HepG2 (cell line): ENCODE results near the gene MCM8.

Experiments
- ESRRA ChIP-seq: sonication (generic); formaldehyde crosslinking; IDR thresholded peaks from 2 replicates; pipeline ENCODE4 v1.5.1; 2020; ENCODE audit warnings: mild to moderate bottlenecking, low read depth, missing genetic modification reagents
- EZH2 ChIP-seq: conservative IDR thresholded peaks from 2 replicates; pipeline ENCODE4 v1.6.1; 2012; ENCODE audit warnings: mild to moderate bottlenecking, low read depth, low read length, moderate library complexity
- POLR2A ChIP-seq, 2 experiments: IDR thresholded peaks; 2 replicates each; pipeline ENCODE4 v1.6.1; 2011; ENCODE audit warnings: low read depth in 2 of 2, low read length in 2 of 2, mild to moderate bottlenecking in 1 of 2, moderate library complexity in 1 of 2; ENCODE audit not compliant: insufficient read depth in 1 of 2
- ZFP37 ChIP-seq: sonication (generic); formaldehyde crosslinking; IDR thresholded peaks from 2 replicates; pipeline ENCODE4 v1.4.0; 2020; ENCODE audit warnings: missing genetic modification reagents, borderline replicate concordance
- ZNF24 ChIP-seq: fragments of 450-650 bp; IDR thresholded peaks from 2 replicates; pipeline ENCODE4 v1.6.1; 2017; ENCODE audit warnings: antibody characterized with exemption, mild to moderate bottlenecking
- ZNF253 ChIP-seq: sonication (generic); formaldehyde crosslinking; IDR thresholded peaks from 2 replicates; pipeline ENCODE4 v1.8.0; 2022; ENCODE audit warnings: mild to moderate bottlenecking, missing genetic modification reagents, borderline replicate concordance
- ZNF670 ChIP-seq: sonication (generic); formaldehyde crosslinking; IDR thresholded peaks from 2 replicates; pipeline ENCODE4 v1.8.0; 2022; ENCODE audit warnings: mild to moderate bottlenecking, missing genetic modification reagents, borderline replicate concordance
- TF ChIP-seq, protein P1 (sequence below): sonication (generic); formaldehyde crosslinking; IDR thresholded peaks from 2 replicates; pipeline ENCODE4 v1.4.0; 2020; ENCODE audit warnings: missing genetic modification reagents
- TF ChIP-seq, protein P2 (sequence below): sonication (generic); formaldehyde crosslinking; IDR thresholded peaks from 2 replicates; pipeline ENCODE4 v1.5.0; 2020; ENCODE audit warnings: mild to moderate bottlenecking, missing genetic modification reagents, moderate library complexity
- TF ChIP-seq, protein P3 (sequence below): sonication (generic); formaldehyde crosslinking; IDR thresholded peaks from 2 replicates; pipeline ENCODE4 v1.8.1; 2023; ENCODE audit warnings: mild to moderate bottlenecking, inconsistent platforms, moderate library complexity, missing genetic modification reagents, borderline replicate concordance
- TF ChIP-seq, protein P4 (sequence below): sonication (generic); formaldehyde crosslinking; IDR thresholded peaks from 2 replicates; pipeline ENCODE4 v1.5.1; 2020; ENCODE audit warnings: mild to moderate bottlenecking, missing genetic modification reagents, moderate library complexity
- TF ChIP-seq, protein P5 (sequence below): sonication (generic); formaldehyde crosslinking; IDR thresholded peaks from 2 replicates; pipeline ENCODE4 v1.8.0; 2022; ENCODE audit warnings: missing genetic modification reagents, mild to moderate bottlenecking, moderate library complexity, borderline replicate concordance
- TF ChIP-seq, protein P6 (sequence below): sonication (generic); formaldehyde crosslinking; IDR thresholded peaks from 2 replicates; pipeline ENCODE4 v1.4.0; 2020; ENCODE audit warnings: missing genetic modification reagents
- TF ChIP-seq, protein P7 (sequence below): sonication (generic); formaldehyde crosslinking; conservative IDR thresholded peaks from 2 replicates; pipeline ENCODE4 v1.4.0; 2020; ENCODE audit warnings: mild to moderate bottlenecking, missing genetic modification reagents, moderate library complexity

DNA sequence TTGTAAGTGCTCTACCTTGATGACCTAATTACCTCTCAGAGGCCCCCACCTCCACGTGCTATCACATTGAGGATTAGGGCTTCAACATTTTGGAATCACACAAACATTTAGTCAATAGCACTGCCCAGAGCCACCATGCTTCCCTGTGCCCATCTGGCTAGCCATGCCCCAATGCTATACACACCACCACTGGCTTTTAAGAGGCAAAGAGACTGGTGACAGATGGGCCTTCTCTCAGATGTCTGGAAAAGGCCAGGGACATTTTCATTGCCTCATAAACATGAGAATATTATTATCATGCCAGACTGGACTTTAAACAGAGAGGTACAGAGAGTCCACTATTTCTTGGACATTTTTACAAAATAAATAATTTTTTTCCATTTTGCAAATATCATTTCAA is 29.9 kb upstream of the MCM8 start:
- TF ChIP-seq, protein P1, sequence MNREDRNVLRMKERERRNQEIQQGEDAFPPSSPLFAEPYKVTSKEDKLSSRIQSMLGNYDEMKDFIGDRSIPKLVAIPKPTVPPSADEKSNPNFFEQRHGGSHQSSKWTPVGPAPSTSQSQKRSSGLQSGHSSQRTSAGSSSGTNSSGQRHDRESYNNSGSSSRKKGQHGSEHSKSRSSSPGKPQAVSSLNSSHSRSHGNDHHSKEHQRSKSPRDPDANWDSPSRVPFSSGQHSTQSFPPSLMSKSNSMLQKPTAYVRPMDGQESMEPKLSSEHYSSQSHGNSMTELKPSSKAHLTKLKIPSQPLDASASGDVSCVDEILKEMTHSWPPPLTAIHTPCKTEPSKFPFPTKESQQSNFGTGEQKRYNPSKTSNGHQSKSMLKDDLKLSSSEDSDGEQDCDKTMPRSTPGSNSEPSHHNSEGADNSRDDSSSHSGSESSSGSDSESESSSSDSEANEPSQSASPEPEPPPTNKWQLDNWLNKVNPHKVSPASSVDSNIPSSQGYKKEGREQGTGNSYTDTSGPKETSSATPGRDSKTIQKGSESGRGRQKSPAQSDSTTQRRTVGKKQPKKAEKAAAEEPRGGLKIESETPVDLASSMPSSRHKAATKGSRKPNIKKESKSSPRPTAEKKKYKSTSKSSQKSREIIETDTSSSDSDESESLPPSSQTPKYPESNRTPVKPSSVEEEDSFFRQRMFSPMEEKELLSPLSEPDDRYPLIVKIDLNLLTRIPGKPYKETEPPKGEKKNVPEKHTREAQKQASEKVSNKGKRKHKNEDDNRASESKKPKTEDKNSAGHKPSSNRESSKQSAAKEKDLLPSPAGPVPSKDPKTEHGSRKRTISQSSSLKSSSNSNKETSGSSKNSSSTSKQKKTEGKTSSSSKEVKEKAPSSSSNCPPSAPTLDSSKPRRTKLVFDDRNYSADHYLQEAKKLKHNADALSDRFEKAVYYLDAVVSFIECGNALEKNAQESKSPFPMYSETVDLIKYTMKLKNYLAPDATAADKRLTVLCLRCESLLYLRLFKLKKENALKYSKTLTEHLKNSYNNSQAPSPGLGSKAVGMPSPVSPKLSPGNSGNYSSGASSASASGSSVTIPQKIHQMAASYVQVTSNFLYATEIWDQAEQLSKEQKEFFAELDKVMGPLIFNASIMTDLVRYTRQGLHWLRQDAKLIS (CRISPR knock-in tag): no peak
- TF ChIP-seq, protein P2, sequence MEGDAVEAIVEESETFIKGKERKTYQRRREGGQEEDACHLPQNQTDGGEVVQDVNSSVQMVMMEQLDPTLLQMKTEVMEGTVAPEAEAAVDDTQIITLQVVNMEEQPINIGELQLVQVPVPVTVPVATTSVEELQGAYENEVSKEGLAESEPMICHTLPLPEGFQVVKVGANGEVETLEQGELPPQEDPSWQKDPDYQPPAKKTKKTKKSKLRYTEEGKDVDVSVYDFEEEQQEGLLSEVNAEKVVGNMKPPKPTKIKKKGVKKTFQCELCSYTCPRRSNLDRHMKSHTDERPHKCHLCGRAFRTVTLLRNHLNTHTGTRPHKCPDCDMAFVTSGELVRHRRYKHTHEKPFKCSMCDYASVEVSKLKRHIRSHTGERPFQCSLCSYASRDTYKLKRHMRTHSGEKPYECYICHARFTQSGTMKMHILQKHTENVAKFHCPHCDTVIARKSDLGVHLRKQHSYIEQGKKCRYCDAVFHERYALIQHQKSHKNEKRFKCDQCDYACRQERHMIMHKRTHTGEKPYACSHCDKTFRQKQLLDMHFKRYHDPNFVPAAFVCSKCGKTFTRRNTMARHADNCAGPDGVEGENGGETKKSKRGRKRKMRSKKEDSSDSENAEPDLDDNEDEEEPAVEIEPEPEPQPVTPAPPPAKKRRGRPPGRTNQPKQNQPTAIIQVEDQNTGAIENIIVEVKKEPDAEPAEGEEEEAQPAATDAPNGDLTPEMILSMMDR (CRISPR knock-in tag): no peak
- no peak for TF ChIP-seq ZNF253
- TF ChIP-seq, protein P3, sequence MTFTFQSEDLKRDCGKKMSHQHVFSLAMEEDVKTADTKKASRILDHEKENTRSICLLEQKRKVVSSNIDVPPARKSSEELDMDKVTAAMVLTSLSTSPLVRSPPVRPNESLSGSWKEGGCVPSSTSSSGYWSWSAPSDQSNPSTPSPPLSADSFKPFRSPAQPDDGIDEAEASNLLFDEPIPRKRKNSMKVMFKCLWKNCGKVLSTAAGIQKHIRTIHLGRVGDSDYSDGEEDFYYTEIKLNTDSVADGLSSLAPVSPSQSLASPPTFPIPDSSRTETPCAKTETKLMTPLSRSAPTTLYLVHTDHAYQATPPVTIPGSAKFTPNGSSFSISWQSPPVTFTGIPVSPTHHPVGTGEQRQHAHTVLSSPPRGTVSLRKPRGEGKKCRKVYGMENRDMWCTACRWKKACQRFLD: no peak
- TF ChIP-seq ESRRA (CRISPR knock-in tag): no peak
- TF ChIP-seq POLR2A (IDR thresholded peaks at IDR 0.05; ENCODE audit: insufficient read depth in 1 of 2, low read depth in 2 of 2, low read length in 2 of 2): no peak
- TF ChIP-seq EZH2: no peak
- TF ChIP-seq, protein P4, sequence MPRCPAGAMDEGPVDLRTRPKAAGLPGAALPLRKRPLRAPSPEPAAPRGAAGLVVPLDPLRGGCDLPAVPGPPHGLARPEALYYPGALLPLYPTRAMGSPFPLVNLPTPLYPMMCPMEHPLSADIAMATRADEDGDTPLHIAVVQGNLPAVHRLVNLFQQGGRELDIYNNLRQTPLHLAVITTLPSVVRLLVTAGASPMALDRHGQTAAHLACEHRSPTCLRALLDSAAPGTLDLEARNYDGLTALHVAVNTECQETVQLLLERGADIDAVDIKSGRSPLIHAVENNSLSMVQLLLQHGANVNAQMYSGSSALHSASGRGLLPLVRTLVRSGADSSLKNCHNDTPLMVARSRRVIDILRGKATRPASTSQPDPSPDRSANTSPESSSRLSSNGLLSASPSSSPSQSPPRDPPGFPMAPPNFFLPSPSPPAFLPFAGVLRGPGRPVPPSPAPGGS (CRISPR knock-in tag): no peak
- TF ChIP-seq, protein P5, sequence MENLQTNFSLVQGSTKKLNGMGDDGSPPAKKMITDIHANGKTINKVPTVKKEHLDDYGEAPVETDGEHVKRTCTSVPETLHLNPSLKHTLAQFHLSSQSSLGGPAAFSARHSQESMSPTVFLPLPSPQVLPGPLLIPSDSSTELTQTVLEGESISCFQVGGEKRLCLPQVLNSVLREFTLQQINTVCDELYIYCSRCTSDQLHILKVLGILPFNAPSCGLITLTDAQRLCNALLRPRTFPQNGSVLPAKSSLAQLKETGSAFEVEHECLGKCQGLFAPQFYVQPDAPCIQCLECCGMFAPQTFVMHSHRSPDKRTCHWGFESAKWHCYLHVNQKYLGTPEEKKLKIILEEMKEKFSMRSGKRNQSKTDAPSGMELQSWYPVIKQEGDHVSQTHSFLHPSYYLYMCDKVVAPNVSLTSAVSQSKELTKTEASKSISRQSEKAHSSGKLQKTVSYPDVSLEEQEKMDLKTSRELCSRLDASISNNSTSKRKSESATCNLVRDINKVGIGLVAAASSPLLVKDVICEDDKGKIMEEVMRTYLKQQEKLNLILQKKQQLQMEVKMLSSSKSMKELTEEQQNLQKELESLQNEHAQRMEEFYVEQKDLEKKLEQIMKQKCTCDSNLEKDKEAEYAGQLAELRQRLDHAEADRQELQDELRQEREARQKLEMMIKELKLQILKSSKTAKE: no peak
- TF ChIP-seq, protein P6, sequence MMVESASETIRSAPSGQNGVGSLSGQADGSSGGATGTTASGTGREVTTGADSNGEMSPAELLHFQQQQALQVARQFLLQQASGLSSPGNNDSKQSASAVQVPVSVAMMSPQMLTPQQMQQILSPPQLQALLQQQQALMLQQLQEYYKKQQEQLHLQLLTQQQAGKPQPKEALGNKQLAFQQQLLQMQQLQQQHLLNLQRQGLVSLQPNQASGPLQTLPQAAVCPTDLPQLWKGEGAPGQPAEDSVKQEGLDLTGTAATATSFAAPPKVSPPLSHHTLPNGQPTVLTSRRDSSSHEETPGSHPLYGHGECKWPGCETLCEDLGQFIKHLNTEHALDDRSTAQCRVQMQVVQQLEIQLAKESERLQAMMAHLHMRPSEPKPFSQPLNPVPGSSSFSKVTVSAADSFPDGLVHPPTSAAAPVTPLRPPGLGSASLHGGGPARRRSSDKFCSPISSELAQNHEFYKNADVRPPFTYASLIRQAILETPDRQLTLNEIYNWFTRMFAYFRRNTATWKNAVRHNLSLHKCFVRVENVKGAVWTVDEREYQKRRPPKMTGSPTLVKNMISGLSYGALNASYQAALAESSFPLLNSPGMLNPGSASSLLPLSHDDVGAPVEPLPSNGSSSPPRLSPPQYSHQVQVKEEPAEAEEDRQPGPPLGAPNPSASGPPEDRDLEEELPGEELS (CRISPR knock-in tag): no peak
- TF ChIP-seq, protein P7, sequence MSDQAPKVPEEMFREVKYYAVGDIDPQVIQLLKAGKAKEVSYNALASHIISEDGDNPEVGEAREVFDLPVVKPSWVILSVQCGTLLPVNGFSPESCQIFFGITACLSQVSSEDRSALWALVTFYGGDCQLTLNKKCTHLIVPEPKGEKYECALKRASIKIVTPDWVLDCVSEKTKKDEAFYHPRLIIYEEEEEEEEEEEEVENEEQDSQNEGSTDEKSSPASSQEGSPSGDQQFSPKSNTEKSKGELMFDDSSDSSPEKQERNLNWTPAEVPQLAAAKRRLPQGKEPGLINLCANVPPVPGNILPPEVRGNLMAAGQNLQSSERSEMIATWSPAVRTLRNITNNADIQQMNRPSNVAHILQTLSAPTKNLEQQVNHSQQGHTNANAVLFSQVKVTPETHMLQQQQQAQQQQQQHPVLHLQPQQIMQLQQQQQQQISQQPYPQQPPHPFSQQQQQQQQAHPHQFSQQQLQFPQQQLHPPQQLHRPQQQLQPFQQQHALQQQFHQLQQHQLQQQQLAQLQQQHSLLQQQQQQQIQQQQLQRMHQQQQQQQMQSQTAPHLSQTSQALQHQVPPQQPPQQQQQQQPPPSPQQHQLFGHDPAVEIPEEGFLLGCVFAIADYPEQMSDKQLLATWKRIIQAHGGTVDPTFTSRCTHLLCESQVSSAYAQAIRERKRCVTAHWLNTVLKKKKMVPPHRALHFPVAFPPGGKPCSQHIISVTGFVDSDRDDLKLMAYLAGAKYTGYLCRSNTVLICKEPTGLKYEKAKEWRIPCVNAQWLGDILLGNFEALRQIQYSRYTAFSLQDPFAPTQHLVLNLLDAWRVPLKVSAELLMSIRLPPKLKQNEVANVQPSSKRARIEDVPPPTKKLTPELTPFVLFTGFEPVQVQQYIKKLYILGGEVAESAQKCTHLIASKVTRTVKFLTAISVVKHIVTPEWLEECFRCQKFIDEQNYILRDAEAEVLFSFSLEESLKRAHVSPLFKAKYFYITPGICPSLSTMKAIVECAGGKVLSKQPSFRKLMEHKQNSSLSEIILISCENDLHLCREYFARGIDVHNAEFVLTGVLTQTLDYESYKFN (CRISPR knock-in tag): no peak
- no peak for TF ChIP-seq ZNF670 (CRISPR knock-in tag)
- TF ChIP-seq ZNF24: no peak
- TF ChIP-seq ZFP37: no peak
